IMR-90 (cell line): Measurements from ENCODE around the gene ESF1. TPM values are rescaled to one million over a fixed set of nuclear protein-coding genes. Genes with fewer than 3 reads are reported as not detected.

ENCODE experiments used
- ATAC-seq: fragments of 200-7000 bp; cut with Tn5 transposase; 2 replicates; pipeline ENCODE4 v1.9.1; 2020; ENCODE audit warnings: low read depth, mild to moderate bottlenecking, moderate library complexity
- BruUV-seq: library from RNA; stranded (reverse); fragments of 400-500 nt; replicated peaks from 2 replicates; lab custom pipeline; 2021; lab: Mats Ljungman, UMichigan
- CTCF ChIA-PET: fragments of 300-600 bp; formaldehyde crosslinking; extraction: SDS; loops from one replicate; lab custom pipeline; 2021; ENCODE audit warnings: antibody characterized with exemption; lab: Yijun Ruan, JAX
- POLR2A ChIA-PET: fragments of 300-600 bp; sonication (Branson Sonifier 250); formaldehyde crosslinking; loops from one replicate; lab custom pipeline; 2022; ENCODE audit warnings: antibody characterized with exemption; ENCODE audit not compliant: unreplicated experiment; lab: Charles Lee
- DNase-seq: peaks from one replicate; pipeline ENCODE4 v3.0.0; 2013
- H2AFZ ChIP-seq: replicated peaks from 2 replicates; pipeline ENCODE3; 2013; ENCODE audit warnings: low read length, mild to moderate bottlenecking; ENCODE audit not compliant: poor library complexity
- H2AK5ac ChIP-seq: 2 replicates; pipeline ENCODE4 v1.6.1; 2013; ENCODE audit warnings: low read depth, low read length, inconsistent platforms
- H2AK9ac ChIP-seq: replicated peaks from 2 replicates; pipeline ENCODE3; 2013; ENCODE audit warnings: mild to moderate bottlenecking, low read depth, low read length, moderate library complexity; ENCODE audit not compliant: poor library complexity
- H2BK120ac ChIP-seq: 2 replicates; pipeline ENCODE4 v1.6.1; 2013; ENCODE audit warnings: low read depth, low read length, inconsistent platforms
- H2BK15ac ChIP-seq: 3 replicates; pipeline ENCODE4 v1.6.1; 2013; ENCODE audit warnings: low read depth, low read length, inconsistent platforms
- H2BK20ac ChIP-seq: 2 replicates; pipeline ENCODE4 v1.6.1; 2013; ENCODE audit warnings: low read depth, mild to moderate bottlenecking, inconsistent platforms, low read length, moderate library complexity
- H2BK5ac ChIP-seq: 2 replicates; pipeline ENCODE4 v1.6.1; 2013; ENCODE audit warnings: mild to moderate bottlenecking, low read depth, low read length, inconsistent platforms; ENCODE audit not compliant: poor library complexity, severe bottlenecking
- H3K14ac ChIP-seq: replicated peaks from 2 replicates; pipeline ENCODE4 v1.6.1; 2013; ENCODE audit warnings: low read depth, low read length, inconsistent platforms
- H3K18ac ChIP-seq: 2 replicates; pipeline ENCODE4 v1.6.1; 2013; ENCODE audit warnings: low read depth, low read length, control low read depth
- H3K23ac ChIP-seq: 2 replicates; pipeline ENCODE4 v1.6.1; 2013; ENCODE audit warnings: low read depth, low read length, inconsistent platforms
- H3K27ac ChIP-seq: 2 replicates; pipeline ENCODE4 v1.5.1; 2013; ENCODE audit warnings: mild to moderate bottlenecking, control low read depth, low read length; ENCODE audit not compliant: insufficient read depth
- H3K27me3 ChIP-seq: 2 replicates; pipeline ENCODE4 v1.6.1; 2013; ENCODE audit warnings: low read length; ENCODE audit not compliant: control insufficient read depth, insufficient read depth
- H3K36me3 ChIP-seq: 2 replicates; pipeline ENCODE4 v1.6.1; 2013; ENCODE audit warnings: low read length, mixed read lengths; ENCODE audit not compliant: control insufficient read depth, insufficient read depth
- H3K4ac ChIP-seq: 2 replicates; pipeline ENCODE4 v1.6.1; 2013; ENCODE audit warnings: low read depth, low read length, inconsistent platforms
- H3K4me1 ChIP-seq: 2 replicates; pipeline ENCODE4 v1.6.1; 2013; ENCODE audit warnings: low read length, mixed read lengths; ENCODE audit not compliant: control insufficient read depth, insufficient read depth
- H3K4me2 ChIP-seq: 2 replicates; pipeline ENCODE4 v1.6.1; 2013; ENCODE audit warnings: low read depth, mild to moderate bottlenecking, control low read depth, low read length, moderate library complexity
- H3K4me3 ChIP-seq: 2 replicates; pipeline ENCODE4 v1.5.1; 2013; ENCODE audit warnings: low read depth, mild to moderate bottlenecking, control low read depth, low read length, moderate library complexity; ENCODE audit not compliant: insufficient read depth
- H3K56ac ChIP-seq: 2 replicates; pipeline ENCODE4 v1.6.1; 2013; ENCODE audit warnings: low read length, inconsistent platforms; ENCODE audit not compliant: insufficient read depth; ENCODE audit errors: extremely low read depth
- H3K79me1 ChIP-seq, 2 experiments: 2 replicates each; pipeline ENCODE4 v1.6.1; 2013; ENCODE audit warnings: low read length in 2 of 2, inconsistent platforms in 1 of 2, low read depth in 1 of 2
- H3K9ac ChIP-seq: 2 replicates; pipeline ENCODE4 v1.6.1; 2013; ENCODE audit warnings: low read depth, low read length, control low read depth
- H3K9me1 ChIP-seq: 2 replicates; pipeline ENCODE4 v1.6.1; 2013; ENCODE audit warnings: low read length, inconsistent platforms; ENCODE audit not compliant: insufficient read depth
- H3K9me3 ChIP-seq: 2 replicates; pipeline ENCODE4 v1.6.1; 2013; ENCODE audit warnings: low read length; ENCODE audit not compliant: control insufficient read depth, insufficient read depth
- H4K20me1 ChIP-seq: 2 replicates; pipeline ENCODE4 v1.6.1; 2013; ENCODE audit warnings: low read length, inconsistent platforms; ENCODE audit not compliant: insufficient read depth
- H4K5ac ChIP-seq: 2 replicates; pipeline ENCODE4 v1.6.1; 2013; ENCODE audit warnings: mild to moderate bottlenecking, low read depth, low read length, control low read depth
- H4K8ac ChIP-seq, 2 experiments: 2 replicates each; pipeline ENCODE4 v1.6.1; 2013; ENCODE audit warnings: low read depth in 2 of 2, low read length in 2 of 2, control low read depth in 1 of 2, inconsistent platforms in 1 of 2
- H4K91ac ChIP-seq: 2 replicates; pipeline ENCODE4 v1.6.1; 2013; ENCODE audit warnings: low read depth, low read length, inconsistent platforms; ENCODE audit not compliant: insufficient read depth
- MAZ ChIP-seq: IDR thresholded peaks from 2 replicates; pipeline ENCODE4 v1.6.1; 2012; ENCODE audit warnings: low read depth, mild to moderate bottlenecking, low read length, improper control_type of control experiment, moderate library complexity, borderline replicate concordance
- RAD21 ChIP-seq: IDR thresholded peaks from 2 replicates; pipeline ENCODE4 v1.6.1; 2012; ENCODE audit warnings: low read length, improper control_type of control experiment
- SMC3 ChIP-seq: fragments of 150-350 bp; IDR thresholded peaks from 2 replicates; pipeline ENCODE4 v1.6.1; 2016; ENCODE audit warnings: low read depth, mild to moderate bottlenecking, antibody characterized with exemption, low read length, moderate library complexity
- WGBS, 2 experiments: methylation state at CpG; one replicate each; pipeline versions ENCODE4 v1.1.5 to v1.1.7; 2013; ENCODE audit warnings: missing lambda C conversion rate in 2 of 2; ENCODE audit not compliant: insufficient read length in 1 of 2; ENCODE audit errors: extremely low coverage in 2 of 2; 5-methylcytosine and 5-hydroxymethylcytosine counted together
- dilution Hi-C: fragments of 300-500 bp; cut with HindIII; formaldehyde crosslinking; loops from one replicate; pipeline ENCODE4 v1.14.3; 2018; ENCODE audit warnings: low sequenced_read_pairs; ENCODE audit not compliant: unreplicated experiment
- in situ Hi-C: fragments of 300-500 bp; cut with MboI; formaldehyde crosslinking; loops from 3 replicates; pipeline ENCODE4 v1.14.3; 2019; ENCODE audit warnings: low sequenced_read_pairs, inconsistent platforms, mixed read lengths
- intact Hi-C: fragments of 100-400 bp; cut with micrococcal nuclease; formaldehyde crosslinking; loops from 2 replicates; pipeline ENCODE4 v1.10.0; 2022
- polyA plus RNA-seq, 3 experiments: library from polyadenylated mRNA; depleted of rRNA; stranded (reverse); fragments of >200 nt; gene quantifications; 2 replicates each; pipeline ENCODE4 v1.2.3, GENCODE V29; 2012; ENCODE audit warnings: low replicate concordance in 1 of 3
- total RNA-seq: library from RNA; depleted of rRNA; stranded (reverse); fragments of >200 nt; gene quantifications from 2 replicates; pipeline ENCODE4 v1.2.3, GENCODE V29; 2012
- TF ChIP-seq, protein P1 (sequence below): conservative IDR thresholded peaks from 2 replicates; pipeline ENCODE4 v1.5.1; 2012; ENCODE audit warnings: mild to moderate bottlenecking, low read depth, low read length, improper control_type of control experiment

The ESF1 gene
- total and polyA plus RNA-seq, 2 of the 4 experiments (the other 2 are of a cell fraction), result 2.6 to 2.7 TPM

DNA sequence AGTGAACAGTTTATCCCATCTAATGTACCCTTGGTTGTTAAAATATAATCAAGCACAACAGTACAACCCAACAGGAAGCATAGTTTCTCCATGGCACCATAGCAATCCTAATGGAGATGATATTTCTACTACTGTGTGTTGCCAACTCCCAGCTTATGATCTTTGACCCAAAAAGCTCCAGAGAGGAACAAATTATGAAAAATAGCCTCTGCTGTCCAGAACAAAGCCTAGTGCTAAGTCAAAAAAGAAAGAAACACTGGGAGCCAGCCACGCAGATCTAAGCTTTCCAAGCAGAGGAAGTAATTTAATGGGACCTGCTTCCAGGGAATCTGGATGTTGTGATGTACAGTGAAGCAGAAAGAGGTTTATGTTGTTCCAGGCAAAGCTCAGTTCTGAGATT is 93.8 kb downstream of the ESF1 start:
- no peak overlapping the region for H2AK5ac ChIP-seq
- H3K36me3 ChIP-seq, result no peaks in the 10 kb centered on the region
- TF ChIP-seq RAD21 (no peak), SMC3 (no peak), MAZ (no peak)
- TF ChIP-seq, protein P1, sequence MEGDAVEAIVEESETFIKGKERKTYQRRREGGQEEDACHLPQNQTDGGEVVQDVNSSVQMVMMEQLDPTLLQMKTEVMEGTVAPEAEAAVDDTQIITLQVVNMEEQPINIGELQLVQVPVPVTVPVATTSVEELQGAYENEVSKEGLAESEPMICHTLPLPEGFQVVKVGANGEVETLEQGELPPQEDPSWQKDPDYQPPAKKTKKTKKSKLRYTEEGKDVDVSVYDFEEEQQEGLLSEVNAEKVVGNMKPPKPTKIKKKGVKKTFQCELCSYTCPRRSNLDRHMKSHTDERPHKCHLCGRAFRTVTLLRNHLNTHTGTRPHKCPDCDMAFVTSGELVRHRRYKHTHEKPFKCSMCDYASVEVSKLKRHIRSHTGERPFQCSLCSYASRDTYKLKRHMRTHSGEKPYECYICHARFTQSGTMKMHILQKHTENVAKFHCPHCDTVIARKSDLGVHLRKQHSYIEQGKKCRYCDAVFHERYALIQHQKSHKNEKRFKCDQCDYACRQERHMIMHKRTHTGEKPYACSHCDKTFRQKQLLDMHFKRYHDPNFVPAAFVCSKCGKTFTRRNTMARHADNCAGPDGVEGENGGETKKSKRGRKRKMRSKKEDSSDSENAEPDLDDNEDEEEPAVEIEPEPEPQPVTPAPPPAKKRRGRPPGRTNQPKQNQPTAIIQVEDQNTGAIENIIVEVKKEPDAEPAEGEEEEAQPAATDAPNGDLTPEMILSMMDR, result no peak
- H3K18ac ChIP-seq, result no peak overlapping the region
- no peak overlapping the region for H3K23ac ChIP-seq
- H4K5ac ChIP-seq, result no peak overlapping the region
- H3K9ac ChIP-seq, result no peak overlapping the region
- no peak overlapping the region for H3K27ac ChIP-seq
- H3K56ac ChIP-seq, result no peak overlapping the region
- H3K14ac ChIP-seq, result no peak overlapping the region
- no peak overlapping the region for H3K4ac ChIP-seq
- no peaks in the 10 kb centered on the region for H4K20me1 ChIP-seq
- H2BK15ac ChIP-seq, result no peak overlapping the region
- BruUV-seq, result no TSS peak
- CTCF ChIA-PET, result no interaction called here
- POLR2A ChIA-PET, result interaction anchor here (0.5 kb wide), 1 partner anchor 17 kb away, joined by 3 read pairs; no protein-coding TSS in a partner anchor
- H2AFZ ChIP-seq, result no peak overlapping the region
- dilution Hi-C loops, result no loop called here
- no peaks in the 10 kb centered on the region for H3K9me3 ChIP-seq
- no peaks in the 10 kb centered on the region for H3K4me1 ChIP-seq
- H4K91ac ChIP-seq, result no peak overlapping the region
- H2BK20ac ChIP-seq, result no peak overlapping the region
- no peaks in the 10 kb centered on the region for H3K9me1 ChIP-seq
- in situ Hi-C loops, result no loop called here
- no peaks in the 10 kb centered on the region for H3K27me3 ChIP-seq
- 50% methylated on average over 1 of the region's 1 CpG; no CpG with 5 or more reads in 1 of the 2 experiments for WGBS, 2 experiments
- H3K4me2 ChIP-seq, result no peak overlapping the region
- intact Hi-C loops, result no loop called here
- H3K79me1 ChIP-seq, result no peaks in the 10 kb centered on the region
- no peak overlapping the region for H2BK5ac ChIP-seq
- no peak overlapping the region for H3K4me3 ChIP-seq
- ATAC-seq, result no peak
- DNase-seq, result no peak
- H2AK9ac ChIP-seq, result no peak overlapping the region
- no peak overlapping the region for H4K8ac ChIP-seq
- H2BK120ac ChIP-seq, result no peak overlapping the region
